Transverse colon (tissue), 4 donors: ENCODE data around the gene ADPRHL1. TPM values are rescaled to one million over a fixed set of nuclear protein-coding genes. Genes with fewer than 3 reads are reported as not detected.
"Not testable (repeated sequence)": the region's sequence is repeated elsewhere in the genome, so short reads cannot be mapped to it uniquely, and the experiment has no call there.

Experiments used
- DNase-seq: peaks from one replicate; pipeline ENCODE4 v3.0.0-alpha.2; 2019
- H3K27ac ChIP-seq, 4 donors: fragments of 200-600 bp; sonication (generic); 2 replicates each; pipeline ENCODE4 v1.5.1; 2016 to 2018; ENCODE audit warnings: inconsistent platforms in 4 of 4
- H3K27me3 ChIP-seq: fragments of 200-600 bp; sonication (generic); 2 replicates; pipeline ENCODE4 v1.5.1; 2017; ENCODE audit warnings: inconsistent platforms
- H3K36me3 ChIP-seq, 4 donors: fragments of 200-600 bp; sonication (generic); 2 replicates each; pipeline ENCODE4 v1.5.1; 2017 to 2019; ENCODE audit warnings: inconsistent platforms in 4 of 4
- H3K4me1 ChIP-seq, 4 donors: fragments of 200-600 bp; sonication (generic); 2 replicates each; pipeline ENCODE4 v1.5.1; 2017 to 2020; ENCODE audit warnings: inconsistent platforms in 4 of 4
- H3K4me3 ChIP-seq, 4 donors: fragments of 200-600 bp; sonication (generic); 1 replicate in 1 of 4; 2 replicates in 3 of 4; pipeline versions ENCODE4 v1.5.1 to v1.6.1; 2017 to 2019; ENCODE audit warnings: inconsistent platforms in 4 of 4
- H3K9me3 ChIP-seq, 2 donors: fragments of 200-600 bp; sonication (generic); 2 replicates each; pipeline ENCODE4 v1.5.1; 2017 to 2019; ENCODE audit warnings: inconsistent platforms in 2 of 2
- CTCF ChIP-seq, 5 experiments: fragments of 200-600 bp in 3 of 5; fragments of 450-650 bp in 2 of 5; sonication (generic) in 3 of 5; IDR thresholded peaks; 1 replicate in 2 of 5; 2 replicates in 3 of 5; pipeline ENCODE4 v1.5.1; 2016 to 2017; ENCODE audit warnings: antibody characterized with exemption in 5 of 5, inconsistent platforms in 3 of 5, mild to moderate bottlenecking in 2 of 5, moderate library complexity in 1 of 5
- EP300 ChIP-seq: sonication (generic); formaldehyde crosslinking; IDR thresholded peaks from one replicate; pipeline ENCODE4 v1.6.1; 2017; ENCODE audit warnings: antibody characterized with exemption, low read depth
- POLR2A ChIP-seq: fragments of 450-650 bp; IDR thresholded peaks from one replicate; pipeline ENCODE4 v1.6.1; 2016; ENCODE audit warnings: antibody characterized with exemption, mild to moderate bottlenecking, moderate library complexity
- POLR2AphosphoS5 ChIP-seq, 3 donors: sonication (generic); formaldehyde crosslinking; IDR thresholded peaks; one replicate each; pipeline ENCODE4 v1.6.1; 2016; ENCODE audit warnings: antibody characterized with exemption in 3 of 3
- WGBS, 2 donors: methylation state at CpG; one replicate each; pipeline ENCODE4 v1.1.5; 2018; ENCODE audit warnings: low coverage in 1 of 2; 5-methylcytosine and 5-hydroxymethylcytosine counted together
- in situ Hi-C, 4 donors: fragments of 200-750 bp; cut with MboI; loops; one replicate each; pipeline versions ENCODE4 v1.15.0 to v1.15.1; 2017; ENCODE audit warnings: low sequenced_read_pairs in 3 of 4, low pct_ligation_motif_present in 1 of 4, low pct_unique_long_range_greater_than_20kb in 1 of 4
- intact Hi-C: fragments of 100-400 bp; cut with DNase I; formaldehyde crosslinking; loops from one replicate; pipeline ENCODE4 v1.15.1; 2023; ENCODE audit warnings: low total_unique reads
- total RNA-seq, 4 donors: library from RNA; depleted of rRNA; stranded (reverse); fragments of >200 nt; gene quantifications; one replicate each; pipeline ENCODE4 v1.1.0, GENCODE V29; 2016

Gene ADPRHL1
- total RNA-seq, 4 donors from 2014 or later = 4.1 to 10.2 (median 5.9) TPM

- Histone ChIP-seq H3K27ac (no peak overlapping the region), H3K4me3 (no peak overlapping the region), H3K27me3 (no peaks in the 10 kb centered on the region), H3K4me1 (peaks cover 0 to 8% (median 0%) of the 10 kb centered on the region in 4 donors), H3K36me3 (no peaks in the 10 kb centered on the region), H3K9me3 (no peaks in the 10 kb centered on the region)
- WGBS, 2 donors = 94 to 98% methylated on average over 26 to 29 of the region's 29 CpGs
- intact Hi-C loops = no loop called here
- no peak for TF ChIP-seq POLR2AphosphoS5 (IDR thresholded peaks at IDR 0.05)
- no peak for TF ChIP-seq EP300
- TF ChIP-seq CTCF (IDR thresholded peaks at IDR 0.05) = no peak
- TF ChIP-seq POLR2A = no peak
- no peak for DNase-seq
- in situ Hi-C loops = no loop called here
Observed at GRCh38 chr13:113441661-113442060, 11.6 kb downstream of the ADPRHL1 start.

GRCh38 chr13:113437408-113438010 is 15.8 kb downstream of the ADPRHL1 start:
- H3K4me3 ChIP-seq = no peak overlapping the region
- no peaks in the 10 kb centered on the region for H3K27me3 ChIP-seq
- no peaks in the 10 kb centered on the region for H3K9me3 ChIP-seq
- intact Hi-C loops (no loop called here), in situ Hi-C loops (no loop called here)
- H3K27ac ChIP-seq = peak overlapping the region in 1 of 4 donors; percentile 0
- no peak for DNase-seq
- peaks cover 0 to 8% (median 0%) of the 10 kb centered on the region in 4 donors for H3K4me1 ChIP-seq
- no peak for TF ChIP-seq POLR2AphosphoS5 (IDR thresholded peaks at IDR 0.05)
- peak; percentile 34 for TF ChIP-seq EP300
- no peaks in the 10 kb centered on the region for H3K36me3 ChIP-seq
- WGBS, 2 donors = 47% methylated on average over 17 of the region's 17 CpGs; no CpG with 5 or more reads in 1 of the 2 donors

- H3K36me3 ChIP-seq, H3K27ac ChIP-seq, DNase-seq, in situ Hi-C loops, H3K27me3 ChIP-seq, H3K4me1 ChIP-seq, H3K9me3 ChIP-seq, intact Hi-C loops, H3K4me3 ChIP-seq: not testable (repeated sequence)
- 88% methylated on average over 13 of the region's 15 CpGs; no CpG with 5 or more reads in 1 of the 2 donors for WGBS, 2 donors
Observed at GRCh38 chr13:113436866-113437265, 16.4 kb downstream of the ADPRHL1 start.

- H3K4me1 ChIP-seq, intact Hi-C loops, in situ Hi-C loops, H3K36me3 ChIP-seq, H3K27ac ChIP-seq, H3K9me3 ChIP-seq, DNase-seq, H3K4me3 ChIP-seq, H3K27me3 ChIP-seq: not testable (repeated sequence)
- 92% methylated on average over 15 of the region's 15 CpGs; no CpG with 5 or more reads in 1 of the 2 donors for WGBS, 2 donors
Observed at GRCh38 chr13:113435907-113436306, 17.4 kb downstream of the ADPRHL1 start.

- H3K27ac ChIP-seq = no peak overlapping the region
- no peaks in the 10 kb centered on the region for H3K36me3 ChIP-seq
- H3K4me1 ChIP-seq = peaks cover 0 to 8% (median 0%) of the 10 kb centered on the region in 4 donors
- H3K27me3 ChIP-seq = no peaks in the 10 kb centered on the region
- in situ Hi-C loops (no loop called here), intact Hi-C loops (no loop called here)
- H3K9me3 ChIP-seq = no peaks in the 10 kb centered on the region
- WGBS, 2 donors = 95% methylated on average over 21 of the region's 21 CpGs; no CpG with 5 or more reads in 1 of the 2 donors
- no peak for DNase-seq
- no peak overlapping the region for H3K4me3 ChIP-seq
- no peak for TF ChIP-seq POLR2A
- TF ChIP-seq CTCF (IDR thresholded peaks at IDR 0.05) = no peak
- no peak for TF ChIP-seq POLR2AphosphoS5 (IDR thresholded peaks at IDR 0.05)
Observed at GRCh38 chr13:113433391-113433916, 19.8 kb downstream of the ADPRHL1 start.
